ENCODE data around the gene ALAS2. TPM values are rescaled to one million over a fixed set of nuclear protein-coding genes. Genes with fewer than 3 reads are reported as not detected.

ALAS2 gene
- total RNA-seq, 1 experiment from 2014 or later: not detected

- Histone ChIP-seq H3K4ac (ENCODE audit: low read depth, low read length) (no peak overlapping the region), H2BK12ac (ENCODE audit: insufficient read length, low read depth, low read length) (no peak overlapping the region), H3K4me2 (ENCODE audit: insufficient read depth, insufficient read length, low read length) (no peak overlapping the region), H2AFZ (ENCODE audit: low read length) (no peak overlapping the region), H3T11ph (ENCODE audit: low read length) (no peak overlapping the region), H3K18ac (ENCODE audit: insufficient read length, low read depth, low read length) (no peak overlapping the region), H2BK5ac (ENCODE audit: insufficient read length, low read length) (no peak overlapping the region), H3K14ac (ENCODE audit: insufficient read depth, low read length) (no peak overlapping the region), H2BK15ac (ENCODE audit: low read depth, low read length) (no peak overlapping the region), H3K23ac (ENCODE audit: insufficient read length, low read depth, low read length) (no peak overlapping the region), H3K56ac (ENCODE audit: insufficient read length, low read depth, low read length) (no peak overlapping the region), H3K27ac (ENCODE audit: insufficient read length, low read depth, low read length) (no peak overlapping the region), H3K23me2 (ENCODE audit: insufficient read length, low read depth, low read length, poor library complexity, severe bottlenecking) (no peaks in the 10 kb centered on the region), H3K9ac (ENCODE audit: extremely low read depth, insufficient read length, low read length) (no peak overlapping the region), H4K20me1 (ENCODE audit: control insufficient read depth, insufficient read depth, insufficient read length) (no peaks in the 10 kb centered on the region), H2BK120ac (ENCODE audit: low read depth, low read length, poor library complexity, severe bottlenecking) (no peak overlapping the region), H4K5ac (ENCODE audit: insufficient read length, low read depth, low read length) (no peak overlapping the region), H3K79me1 (ENCODE audit: insufficient read depth, low read depth, low read length, poor library complexity, severe bottlenecking) (no peaks in the 10 kb centered on the region), H3K27me3 (ENCODE audit: insufficient read depth, low read length) (no peaks in the 10 kb centered on the region), H3K9me3 (ENCODE audit: control insufficient read depth, low read depth, low read length) (peaks cover 48% of the 10 kb centered on the region), H3K4me1 (ENCODE audit: insufficient read depth, low read length) (no peaks in the 10 kb centered on the region), H4K91ac (ENCODE audit: insufficient read length, low read depth, low read length) (no peak overlapping the region), H4K8ac (replicated peaks; ENCODE audit: insufficient read length, low read depth, low read length) (no peak overlapping the region), H2AK5ac (ENCODE audit: insufficient read length, low read length) (no peak overlapping the region), H2BK20ac (ENCODE audit: low read depth, low read length, poor library complexity, severe bottlenecking) (no peak overlapping the region), H3K79me2 (ENCODE audit: insufficient read depth, low read length) (no peaks in the 10 kb centered on the region)
- no peak for TF ChIP-seq CTCF (conservative IDR thresholded peaks at IDR 0.05)
- no peak for DNase-seq
- H3K4me1 Mint-ChIP-seq: no peaks in the 10 kb centered on the region
- peaks cover 63 to 81% of the 10 kb centered on the region in 2 experiments for H3K9me3 Mint-ChIP-seq
- H3K36me3 Mint-ChIP-seq (ENCODE audit: insufficient read depth in 1 of 3, low read depth in 3 of 3): no peaks in the 10 kb centered on the region
- no CpG with 5 or more reads among the region's 4 CpGs for WGBS (ENCODE audit: extremely low coverage, insufficient read length, low lambda C conversion rate)
- H3K27me3 Mint-ChIP-seq (ENCODE audit: low read depth): peaks cover 5% of the 10 kb centered on the region
- H3K27ac Mint-ChIP-seq: no peak overlapping the region
- H3K4me3 Mint-ChIP-seq: no peak overlapping the region
These were observed 65.8 kb downstream of the ALAS2 start for GRCh38 chrX:54964766-54965497.
